ENCODE results near the gene SENP6. TPM values are rescaled to one million over a fixed set of nuclear protein-coding genes. Genes with fewer than 3 reads are reported as not detected.

The SENP6 gene
- polyA plus RNA-seq, 1 donor from 2014 or later = 113 TPM

DNA sequence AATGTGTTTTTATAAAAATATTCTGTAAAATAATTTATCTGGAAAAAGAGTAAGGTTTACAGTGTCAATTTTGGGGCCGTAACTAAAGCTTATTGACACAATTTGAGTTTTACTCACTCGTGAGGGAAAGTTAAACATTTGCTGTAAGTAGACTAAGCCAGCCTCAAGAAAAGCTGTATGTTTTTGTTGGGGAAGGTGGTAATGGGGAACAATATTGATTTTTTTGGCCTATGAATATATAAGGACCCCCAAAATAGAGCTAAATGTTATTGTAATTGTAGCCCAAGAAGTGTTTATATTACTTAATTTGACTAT is 1.4 kb downstream of the SENP6 start:
- H3K4me2 ChIP-seq (ENCODE audit: low read length) = peak overlapping the region; percentile 83
- peaks cover 75% of the 10 kb centered on the region for H3K79me2 ChIP-seq (replicated peaks; ENCODE audit: insufficient read depth, low read length)
- H2AFZ ChIP-seq (ENCODE audit: low read depth, low read length) = peak overlapping the region; percentile 91
- H3K27ac ChIP-seq (ENCODE audit: low read length) = peak overlapping the region; percentile 97
- H3F3A ChIP-seq (ENCODE audit: insufficient read depth, low read length, poor library complexity, severe bottlenecking) = no peaks in the 10 kb centered on the region
- no peaks in the 10 kb centered on the region for H3K9me2 ChIP-seq (ENCODE audit: insufficient read depth, low read length)
- no peak for TF ChIP-seq RAD21 (conservative IDR thresholded peaks at IDR 0.05)
- TF ChIP-seq MXI1 (conservative IDR thresholded peaks at IDR 0.05; ENCODE audit: poor library complexity, severe bottlenecking) = no peak
- TF ChIP-seq SMC3 (conservative IDR thresholded peaks at IDR 0.05; ENCODE audit: poor library complexity) = no peak
- no peak for TF ChIP-seq POLR2AphosphoS5 (IDR thresholded peaks at IDR 0.05)
- no peak for TF ChIP-seq EZH2 (IDR thresholded peaks at IDR 0.05; ENCODE audit: borderline replicate concordance, insufficient read depth, low read length, poor library complexity, severe bottlenecking)
- peak overlapping the region; percentile 89 for H3K4me3 ChIP-seq (ENCODE audit: low read length)
- no peaks in the 10 kb centered on the region for H3K36me3 ChIP-seq (ENCODE audit: insufficient read depth, low read length)
- H3K9ac ChIP-seq (ENCODE audit: low read length) = peak overlapping the region; percentile 98
- H3K9me3 ChIP-seq (ENCODE audit: low read length) = no peaks in the 10 kb centered on the region
- no peaks in the 10 kb centered on the region for H4K20me1 ChIP-seq (ENCODE audit: insufficient read depth)
- no peaks in the 10 kb centered on the region for H3K27me3 ChIP-seq (ENCODE audit: insufficient read depth, low read depth, low read length)

DNA sequence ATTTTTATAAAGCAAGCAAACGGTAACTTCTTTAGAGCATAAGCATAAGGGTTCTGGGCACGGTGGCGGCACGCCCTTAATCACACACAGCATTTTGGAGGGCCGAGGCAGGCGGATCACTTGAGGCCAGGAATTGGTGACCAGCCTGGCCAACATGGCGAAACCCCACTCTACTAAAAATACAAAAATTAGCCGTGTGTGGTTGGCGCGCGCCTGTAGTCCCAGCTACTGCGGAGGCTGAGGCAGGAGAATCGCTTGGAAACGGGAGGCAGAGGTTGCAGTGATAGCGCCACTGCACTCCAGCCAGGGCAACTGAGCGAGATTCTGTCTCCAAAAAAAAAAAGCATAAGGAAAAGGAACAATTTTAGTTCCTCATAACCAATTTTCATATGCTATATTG is 2.6 kb downstream of the SENP6 start:
- Histone ChIP-seq H3K4me2 (ENCODE audit: low read length) (peak overlapping the region; percentile 83), H3K36me3 (ENCODE audit: insufficient read depth, low read length) (no peaks in the 10 kb centered on the region), H3K9ac (ENCODE audit: low read length) (no peak overlapping the region), H3K27me3 (ENCODE audit: insufficient read depth, low read depth, low read length) (no peaks in the 10 kb centered on the region), H4K20me1 (ENCODE audit: insufficient read depth) (no peaks in the 10 kb centered on the region), H3K79me2 (replicated peaks; ENCODE audit: insufficient read depth, low read length) (peaks cover 88% of the 10 kb centered on the region), H3F3A (ENCODE audit: insufficient read depth, low read length, poor library complexity, severe bottlenecking) (no peaks in the 10 kb centered on the region), H3K4me3 (ENCODE audit: low read length) (peak overlapping the region; percentile 89), H2AFZ (ENCODE audit: low read depth, low read length) (no peak overlapping the region), H3K9me3 (ENCODE audit: low read length) (no peaks in the 10 kb centered on the region), H3K9me2 (ENCODE audit: insufficient read depth, low read length) (no peaks in the 10 kb centered on the region), H3K27ac (ENCODE audit: low read length) (no peak overlapping the region)
- TF ChIP-seq EZH2 (IDR thresholded peaks at IDR 0.05; ENCODE audit: borderline replicate concordance, insufficient read depth, low read length, poor library complexity, severe bottlenecking) (no peak), RAD21 (conservative IDR thresholded peaks at IDR 0.05) (no peak), MXI1 (conservative IDR thresholded peaks at IDR 0.05; ENCODE audit: poor library complexity, severe bottlenecking) (no peak), POLR2AphosphoS5 (IDR thresholded peaks at IDR 0.05) (no peak), SMC3 (conservative IDR thresholded peaks at IDR 0.05; ENCODE audit: poor library complexity) (no peak)
- TF ChIP-seq, protein P1, sequence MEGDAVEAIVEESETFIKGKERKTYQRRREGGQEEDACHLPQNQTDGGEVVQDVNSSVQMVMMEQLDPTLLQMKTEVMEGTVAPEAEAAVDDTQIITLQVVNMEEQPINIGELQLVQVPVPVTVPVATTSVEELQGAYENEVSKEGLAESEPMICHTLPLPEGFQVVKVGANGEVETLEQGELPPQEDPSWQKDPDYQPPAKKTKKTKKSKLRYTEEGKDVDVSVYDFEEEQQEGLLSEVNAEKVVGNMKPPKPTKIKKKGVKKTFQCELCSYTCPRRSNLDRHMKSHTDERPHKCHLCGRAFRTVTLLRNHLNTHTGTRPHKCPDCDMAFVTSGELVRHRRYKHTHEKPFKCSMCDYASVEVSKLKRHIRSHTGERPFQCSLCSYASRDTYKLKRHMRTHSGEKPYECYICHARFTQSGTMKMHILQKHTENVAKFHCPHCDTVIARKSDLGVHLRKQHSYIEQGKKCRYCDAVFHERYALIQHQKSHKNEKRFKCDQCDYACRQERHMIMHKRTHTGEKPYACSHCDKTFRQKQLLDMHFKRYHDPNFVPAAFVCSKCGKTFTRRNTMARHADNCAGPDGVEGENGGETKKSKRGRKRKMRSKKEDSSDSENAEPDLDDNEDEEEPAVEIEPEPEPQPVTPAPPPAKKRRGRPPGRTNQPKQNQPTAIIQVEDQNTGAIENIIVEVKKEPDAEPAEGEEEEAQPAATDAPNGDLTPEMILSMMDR (IDR thresholded peaks at IDR 0.05; ENCODE audit: poor library complexity, severe bottlenecking) = no peak

DNA sequence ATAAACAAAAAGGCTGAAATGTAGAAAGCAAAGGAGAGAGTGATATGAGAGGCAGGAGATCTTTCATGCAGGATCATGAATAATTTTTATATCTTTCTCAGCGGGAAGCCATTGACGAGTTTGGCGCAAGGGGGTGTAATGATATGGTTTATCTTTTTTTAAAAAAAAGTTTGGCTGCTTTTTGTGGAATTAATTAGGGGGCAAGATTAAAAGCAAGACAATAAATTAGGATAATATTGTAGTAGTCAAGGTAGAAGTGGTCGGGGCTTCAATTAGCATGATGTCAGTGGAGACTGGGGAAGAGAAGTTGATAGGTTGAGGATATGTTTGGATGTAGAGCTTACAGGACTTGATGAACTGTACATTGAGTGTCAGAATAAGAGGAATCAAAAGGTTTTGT is 4.0 kb downstream of the SENP6 start:
- Histone ChIP-seq H4K20me1 (ENCODE audit: insufficient read depth) (no peaks in the 10 kb centered on the region), H3K79me2 (replicated peaks; ENCODE audit: insufficient read depth, low read length) (peaks cover 93% of the 10 kb centered on the region), H3K27ac (ENCODE audit: low read length) (no peak overlapping the region), H3K9me3 (ENCODE audit: low read length) (no peaks in the 10 kb centered on the region), H3K4me2 (ENCODE audit: low read length) (no peak overlapping the region), H3K9me2 (ENCODE audit: insufficient read depth, low read length) (no peaks in the 10 kb centered on the region), H3K36me3 (ENCODE audit: insufficient read depth, low read length) (no peaks in the 10 kb centered on the region), H3K9ac (ENCODE audit: low read length) (no peak overlapping the region), H2AFZ (ENCODE audit: low read depth, low read length) (no peak overlapping the region), H3K4me3 (ENCODE audit: low read length) (peak overlapping the region; percentile 8), H3K27me3 (ENCODE audit: insufficient read depth, low read depth, low read length) (no peaks in the 10 kb centered on the region), H3F3A (ENCODE audit: insufficient read depth, low read length, poor library complexity, severe bottlenecking) (no peaks in the 10 kb centered on the region)
- TF ChIP-seq TAF1 (IDR thresholded peaks at IDR 0.05; ENCODE audit: low read depth) = no peak

DNA sequence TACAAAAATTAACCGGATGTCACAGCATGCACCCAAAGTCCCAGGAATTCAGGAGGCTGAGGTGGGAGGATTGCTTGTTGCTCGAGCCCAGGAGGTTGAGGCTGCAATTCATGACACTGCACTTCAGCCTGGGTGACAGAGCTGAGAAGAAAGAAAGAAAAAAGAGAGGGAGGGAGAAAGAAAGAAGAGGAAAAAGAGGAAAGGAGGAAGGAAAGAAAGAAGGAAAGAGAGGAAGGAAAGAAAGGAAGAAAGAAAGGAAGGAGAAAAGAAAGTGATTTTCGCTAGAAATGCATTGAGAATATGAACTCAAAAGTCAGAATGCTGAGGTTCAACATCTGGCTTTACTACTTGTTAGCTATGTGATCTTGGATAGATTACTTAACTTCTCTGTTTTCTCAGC is 6.6 kb downstream of the SENP6 start:
- Histone ChIP-seq H3F3A (ENCODE audit: insufficient read depth, low read length, poor library complexity, severe bottlenecking) (no peaks in the 10 kb centered on the region), H3K4me2 (ENCODE audit: low read length) (no peak overlapping the region), H3K27ac (ENCODE audit: low read length) (no peak overlapping the region), H3K9me3 (ENCODE audit: low read length) (no peaks in the 10 kb centered on the region), H2AFZ (ENCODE audit: low read depth, low read length) (no peak overlapping the region), H3K36me3 (ENCODE audit: insufficient read depth, low read length) (no peaks in the 10 kb centered on the region), H3K79me2 (replicated peaks; ENCODE audit: insufficient read depth, low read length) (peaks cover 100% of the 10 kb centered on the region), H3K4me3 (ENCODE audit: low read length) (no peak overlapping the region), H3K9me2 (ENCODE audit: insufficient read depth, low read length) (no peaks in the 10 kb centered on the region), H3K27me3 (ENCODE audit: insufficient read depth, low read depth, low read length) (no peaks in the 10 kb centered on the region), H3K9ac (ENCODE audit: low read length) (no peak overlapping the region), H4K20me1 (ENCODE audit: insufficient read depth) (no peaks in the 10 kb centered on the region)
- TF ChIP-seq EP300 (conservative IDR thresholded peaks at IDR 0.05; ENCODE audit: poor library complexity, severe bottlenecking) (no peak), TAF1 (IDR thresholded peaks at IDR 0.05; ENCODE audit: low read depth) (no peak), RAD21 (conservative IDR thresholded peaks at IDR 0.05) (no peak), POLR2AphosphoS5 (IDR thresholded peaks at IDR 0.05) (no peak), EZH2 (IDR thresholded peaks at IDR 0.05; ENCODE audit: borderline replicate concordance, insufficient read depth, low read length, poor library complexity, severe bottlenecking) (no peak), MXI1 (conservative IDR thresholded peaks at IDR 0.05; ENCODE audit: poor library complexity, severe bottlenecking) (no peak), SMC3 (conservative IDR thresholded peaks at IDR 0.05; ENCODE audit: poor library complexity) (no peak)
- TF ChIP-seq, protein P1 (IDR thresholded peaks at IDR 0.05; ENCODE audit: poor library complexity, severe bottlenecking) = no peak
- TF ChIP-seq, protein P2, sequence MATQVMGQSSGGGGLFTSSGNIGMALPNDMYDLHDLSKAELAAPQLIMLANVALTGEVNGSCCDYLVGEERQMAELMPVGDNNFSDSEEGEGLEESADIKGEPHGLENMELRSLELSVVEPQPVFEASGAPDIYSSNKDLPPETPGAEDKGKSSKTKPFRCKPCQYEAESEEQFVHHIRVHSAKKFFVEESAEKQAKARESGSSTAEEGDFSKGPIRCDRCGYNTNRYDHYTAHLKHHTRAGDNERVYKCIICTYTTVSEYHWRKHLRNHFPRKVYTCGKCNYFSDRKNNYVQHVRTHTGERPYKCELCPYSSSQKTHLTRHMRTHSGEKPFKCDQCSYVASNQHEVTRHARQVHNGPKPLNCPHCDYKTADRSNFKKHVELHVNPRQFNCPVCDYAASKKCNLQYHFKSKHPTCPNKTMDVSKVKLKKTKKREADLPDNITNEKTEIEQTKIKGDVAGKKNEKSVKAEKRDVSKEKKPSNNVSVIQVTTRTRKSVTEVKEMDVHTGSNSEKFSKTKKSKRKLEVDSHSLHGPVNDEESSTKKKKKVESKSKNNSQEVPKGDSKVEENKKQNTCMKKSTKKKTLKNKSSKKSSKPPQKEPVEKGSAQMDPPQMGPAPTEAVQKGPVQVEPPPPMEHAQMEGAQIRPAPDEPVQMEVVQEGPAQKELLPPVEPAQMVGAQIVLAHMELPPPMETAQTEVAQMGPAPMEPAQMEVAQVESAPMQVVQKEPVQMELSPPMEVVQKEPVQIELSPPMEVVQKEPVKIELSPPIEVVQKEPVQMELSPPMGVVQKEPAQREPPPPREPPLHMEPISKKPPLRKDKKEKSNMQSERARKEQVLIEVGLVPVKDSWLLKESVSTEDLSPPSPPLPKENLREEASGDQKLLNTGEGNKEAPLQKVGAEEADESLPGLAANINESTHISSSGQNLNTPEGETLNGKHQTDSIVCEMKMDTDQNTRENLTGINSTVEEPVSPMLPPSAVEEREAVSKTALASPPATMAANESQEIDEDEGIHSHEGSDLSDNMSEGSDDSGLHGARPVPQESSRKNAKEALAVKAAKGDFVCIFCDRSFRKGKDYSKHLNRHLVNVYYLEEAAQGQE (IDR thresholded peaks at IDR 0.05; ENCODE audit: borderline replicate concordance) = no peak

All from neural cell (in vitro differentiated cells).